HG02981 (cell line): ENCODE results near the gene XRCC5.
"Not testable (repeated sequence)": the region's sequence is repeated elsewhere in the genome, so short reads cannot be mapped to it uniquely, and the experiment has no call there.

ENCODE experiments used
- ATAC-seq: cut with Tn5 transposase; IDR thresholded peaks from one replicate; pipeline ENCODE4 v1.9.1; 2021; ENCODE audit warnings: mild to moderate bottlenecking, moderate library complexity; ENCODE audit not compliant: unreplicated experiment

The XRCC5 gene

DNA sequence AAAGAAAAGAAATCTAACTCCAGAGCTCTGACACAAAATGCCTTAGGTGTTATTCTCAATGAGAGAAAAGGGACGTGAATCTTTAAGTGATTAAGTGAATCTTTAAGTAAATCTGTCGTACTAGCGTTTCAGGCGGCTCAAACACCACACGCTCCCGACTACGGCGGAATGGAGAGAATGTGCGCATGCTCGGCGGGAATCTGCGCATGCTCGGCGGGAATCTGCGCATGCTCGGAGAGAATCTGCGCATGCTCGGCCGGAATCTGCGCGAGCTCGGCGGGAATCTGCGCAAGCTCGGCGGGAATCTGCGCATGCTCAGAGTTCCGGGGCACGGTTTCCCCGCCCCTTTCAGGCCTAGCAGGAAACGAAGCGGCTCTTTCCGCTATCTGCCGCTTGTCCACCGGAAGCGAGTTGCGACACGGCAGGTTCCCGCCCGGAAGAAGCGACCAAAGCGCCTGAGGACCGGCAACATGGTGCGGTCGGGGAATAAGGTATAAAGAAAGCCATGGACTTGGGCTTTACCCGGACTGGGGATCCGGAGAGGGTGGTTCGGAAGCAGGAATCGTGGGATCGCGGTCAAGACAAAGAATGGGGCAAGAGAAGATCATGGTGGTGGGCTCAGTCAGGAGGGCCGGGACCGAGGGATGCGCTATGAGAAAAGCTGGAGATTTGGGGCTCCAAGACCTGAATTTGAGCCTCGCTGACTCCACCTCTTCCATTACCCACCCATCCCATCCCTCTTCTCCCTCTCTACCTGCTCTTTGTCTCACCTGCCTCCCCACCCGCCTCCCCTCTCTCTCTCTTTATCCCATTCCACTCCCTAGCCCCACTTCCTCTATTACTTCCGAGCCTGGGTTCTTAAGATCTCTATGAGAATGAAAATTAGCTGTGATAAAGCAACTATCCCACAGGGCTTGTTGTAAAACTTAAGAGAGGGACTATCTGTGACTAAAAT is at the start of gene XRCC5:
Gene XRCC5 (plus strand): TSS at position 382 of the 955 bp plus-strand sequence. CDS start 89 bp downstream, at position 471.
- ATAC-seq: peak; percentile 42

DNA sequence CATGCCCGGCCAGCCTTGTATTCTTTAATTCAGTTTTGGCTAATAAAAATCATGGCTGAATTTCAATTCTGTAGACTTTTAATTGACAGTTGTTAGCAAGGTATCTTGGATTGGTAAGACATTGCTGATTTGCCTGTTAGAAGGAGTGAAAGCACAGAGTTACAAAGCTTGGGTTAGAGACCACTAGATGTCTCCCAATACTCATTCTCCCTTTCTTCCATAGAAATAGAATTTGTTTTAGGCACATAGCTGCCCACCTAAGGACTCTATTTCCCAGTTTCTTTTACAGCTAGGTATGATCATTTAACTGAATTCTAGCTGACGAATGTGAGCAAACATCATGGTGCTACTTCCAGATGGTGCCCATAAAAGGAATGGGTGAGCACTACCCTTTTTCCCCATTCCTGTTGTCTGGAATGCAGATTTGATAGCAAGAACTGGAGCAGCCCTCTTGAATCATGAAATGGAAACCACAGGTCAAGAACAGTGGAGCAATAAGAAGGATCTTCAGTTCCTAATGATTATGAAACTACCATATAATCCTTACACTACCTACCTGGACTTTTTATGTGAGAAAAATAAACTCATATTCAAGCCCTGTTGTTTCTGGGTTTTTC is 45.0 kb upstream of the XRCC5 start:
- ATAC-seq: no peak

DNA sequence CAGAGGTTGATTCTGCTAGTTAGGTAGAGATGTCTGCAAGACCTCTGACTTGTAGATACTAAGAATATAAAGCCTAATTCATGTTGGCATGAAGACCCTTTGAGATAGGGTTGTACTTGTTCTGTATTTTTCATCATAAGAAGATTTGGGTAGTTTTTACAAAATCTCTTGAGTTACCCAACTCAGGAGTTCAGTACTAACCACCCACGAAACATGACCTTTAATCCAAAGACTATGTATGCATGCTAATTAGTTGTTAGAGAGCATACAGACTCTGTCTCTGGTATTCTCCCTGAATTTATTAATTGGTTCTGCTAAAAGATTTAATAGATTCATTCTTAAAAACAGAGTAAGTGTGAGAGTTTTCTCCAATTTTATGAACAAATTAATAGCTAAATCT is 44.5 kb upstream of the XRCC5 start:
- no peak for ATAC-seq

DNA sequence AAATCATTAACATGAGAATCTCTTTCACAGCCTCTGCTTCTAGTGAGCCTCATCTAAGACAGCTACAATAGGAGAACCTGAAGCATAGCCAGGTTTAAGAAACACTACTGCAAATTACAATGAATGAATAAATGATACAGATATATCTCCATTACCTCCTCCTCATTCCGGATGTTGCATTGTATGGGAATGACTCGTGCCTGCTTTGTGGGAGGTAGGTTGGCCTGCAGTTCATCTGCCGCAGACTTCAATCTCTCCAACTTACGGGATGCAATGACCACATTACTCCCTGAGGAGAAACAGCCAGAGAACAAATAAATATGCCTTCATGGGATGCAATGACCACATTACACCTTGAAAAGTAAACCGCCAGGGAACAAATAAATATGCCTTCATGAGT is 42.9 kb upstream of the XRCC5 start:
- no peak for ATAC-seq

DNA sequence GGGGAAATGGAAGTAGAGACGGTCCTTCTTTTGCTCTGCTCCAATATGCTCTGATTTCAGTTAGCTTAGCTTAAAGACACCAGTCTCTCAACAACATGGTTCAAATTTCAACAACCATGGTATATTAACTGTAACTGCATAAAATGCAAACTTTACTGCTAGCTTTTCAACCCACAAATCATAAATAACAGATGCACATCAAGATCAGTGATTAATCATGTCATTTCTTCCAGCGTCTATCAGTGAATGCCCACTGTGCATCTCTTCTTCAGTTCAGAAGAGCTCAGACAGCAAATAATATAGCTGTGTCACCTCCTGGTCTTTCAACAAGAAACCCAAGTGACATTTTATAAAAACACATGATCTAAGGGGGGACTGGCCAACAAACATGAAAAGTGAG is 40.1 kb upstream of the XRCC5 start:
- no peak for ATAC-seq

DNA sequence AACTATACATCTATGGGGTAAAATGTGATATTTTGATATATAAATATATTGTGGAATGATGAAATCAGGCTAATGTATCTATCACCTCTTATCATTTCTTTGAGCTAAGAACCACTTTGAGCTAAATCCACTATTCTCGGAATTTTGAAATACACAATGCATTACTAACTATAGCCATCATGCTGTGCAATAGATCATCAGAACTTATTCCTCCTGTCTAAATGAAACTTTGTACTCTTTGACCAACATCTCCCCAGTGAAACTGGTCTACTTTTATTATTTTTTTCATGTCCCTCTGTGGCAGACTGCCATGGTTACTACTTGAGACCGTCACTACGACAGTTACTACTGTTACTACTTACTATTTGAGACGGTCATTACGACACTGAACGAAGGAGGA is 39.0 kb upstream of the XRCC5 start:
- ATAC-seq: no peak

DNA sequence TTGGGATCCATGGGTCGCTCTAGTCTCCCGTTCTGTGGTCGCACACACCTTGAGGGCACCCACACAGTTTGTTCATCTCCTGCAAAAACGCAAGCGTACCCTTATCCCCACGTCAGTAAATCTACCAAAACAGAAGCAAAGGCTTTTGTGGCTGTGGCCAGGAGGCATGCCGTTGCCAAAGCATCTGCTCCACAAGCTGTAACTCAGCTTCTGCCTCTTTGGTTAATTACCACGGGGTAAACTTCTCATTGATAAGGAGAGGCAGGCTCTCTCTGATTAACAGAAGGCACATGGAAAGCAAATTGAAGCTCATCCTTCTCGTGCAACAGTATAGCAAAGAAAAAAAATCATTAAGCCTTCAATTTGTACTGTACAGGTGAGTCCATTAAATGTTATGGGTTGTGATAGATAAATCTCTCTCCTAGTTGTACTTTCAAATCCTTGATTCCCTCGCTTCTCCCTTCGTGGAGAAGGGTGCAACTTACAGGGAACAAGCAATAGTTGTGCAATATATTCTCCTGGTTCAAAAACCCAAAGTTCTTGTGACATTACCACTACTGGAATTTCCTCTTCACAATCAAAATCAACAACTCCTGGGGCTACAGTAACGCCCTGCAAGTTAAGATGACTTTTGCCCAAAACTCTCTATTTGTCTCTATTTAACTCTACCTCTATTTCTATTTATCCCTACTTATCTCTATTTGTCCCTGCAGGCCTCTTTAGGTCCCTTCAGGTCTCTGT is 37.9 kb upstream of the XRCC5 start:
- no peak for ATAC-seq

DNA sequence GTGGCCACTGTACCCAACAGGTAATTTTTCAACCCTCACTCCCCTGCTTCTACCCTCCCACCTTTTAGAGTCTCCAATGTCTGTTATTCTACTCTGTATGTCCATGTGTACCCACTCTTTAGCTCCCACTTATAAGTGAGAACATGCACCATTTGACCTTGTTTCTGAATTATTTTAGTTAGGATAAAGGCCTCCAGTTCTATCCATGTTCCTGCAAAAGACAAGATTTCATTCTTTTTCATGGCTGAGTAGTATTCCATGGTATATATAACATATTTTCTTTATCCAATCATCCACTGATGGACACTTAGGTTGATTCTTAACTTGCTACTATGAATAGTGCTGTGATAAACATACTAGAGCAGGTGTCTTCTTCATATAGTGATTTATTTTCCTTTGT is 36.7 kb upstream of the XRCC5 start:
- ATAC-seq: no peak

DNA sequence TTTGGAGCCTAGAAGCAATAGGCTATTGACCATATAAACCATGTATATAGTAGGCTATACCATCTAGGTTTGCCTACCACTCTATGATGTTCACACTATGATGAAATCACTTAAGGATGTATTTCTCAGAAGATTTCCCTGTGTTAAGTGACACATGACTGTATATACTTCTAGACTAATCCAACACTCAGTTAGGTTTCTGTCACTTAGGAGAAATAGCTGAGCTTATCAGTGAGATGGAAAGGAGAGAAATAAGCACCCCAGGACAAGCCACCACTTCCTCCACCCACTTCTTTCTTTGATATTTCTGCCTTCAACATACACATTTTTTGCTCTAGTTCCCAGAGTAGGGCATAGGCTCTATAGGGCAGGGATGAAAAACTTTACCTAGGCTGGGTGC is 35.4 kb upstream of the XRCC5 start:
- no peak for ATAC-seq

DNA sequence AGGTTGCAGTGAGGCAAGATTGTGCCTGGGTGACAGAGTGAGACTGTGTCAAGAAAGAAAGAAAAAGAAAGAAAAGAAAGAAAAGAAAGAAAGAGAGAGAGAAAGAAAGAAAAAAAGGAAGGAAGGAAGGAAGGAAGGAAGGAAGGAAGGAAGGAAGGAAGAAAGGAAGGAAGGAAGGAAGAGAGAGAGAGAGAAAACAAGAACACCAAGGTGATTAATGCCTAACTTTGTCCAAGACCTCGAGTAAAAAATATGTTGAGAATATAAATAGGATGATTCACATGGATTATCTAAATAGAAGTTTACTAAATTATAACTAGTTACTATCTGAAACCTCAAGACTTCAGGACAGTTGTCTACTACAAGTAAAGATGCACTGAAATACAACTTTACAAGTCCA is 34.8 kb upstream of the XRCC5 start:
- ATAC-seq: no peak

DNA sequence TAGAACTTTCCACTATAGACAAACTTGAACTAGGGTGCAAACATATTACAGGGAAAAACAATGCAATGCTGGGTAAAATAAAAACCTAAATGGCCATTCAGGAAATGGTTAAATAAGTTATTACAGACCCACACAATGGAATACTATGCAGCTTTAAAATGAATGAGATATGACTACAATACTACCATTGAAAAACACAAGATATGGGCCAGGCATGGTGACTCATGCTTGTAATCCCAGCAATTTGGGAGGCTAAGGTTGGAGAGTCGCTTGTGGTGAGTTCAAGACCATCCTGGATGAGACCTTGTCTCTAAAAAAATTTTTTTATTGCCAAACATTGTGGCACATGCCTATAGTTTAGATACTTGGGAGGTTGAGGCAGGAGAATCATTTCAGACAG is 34.4 kb upstream of the XRCC5 start:
- no peak for ATAC-seq

DNA sequence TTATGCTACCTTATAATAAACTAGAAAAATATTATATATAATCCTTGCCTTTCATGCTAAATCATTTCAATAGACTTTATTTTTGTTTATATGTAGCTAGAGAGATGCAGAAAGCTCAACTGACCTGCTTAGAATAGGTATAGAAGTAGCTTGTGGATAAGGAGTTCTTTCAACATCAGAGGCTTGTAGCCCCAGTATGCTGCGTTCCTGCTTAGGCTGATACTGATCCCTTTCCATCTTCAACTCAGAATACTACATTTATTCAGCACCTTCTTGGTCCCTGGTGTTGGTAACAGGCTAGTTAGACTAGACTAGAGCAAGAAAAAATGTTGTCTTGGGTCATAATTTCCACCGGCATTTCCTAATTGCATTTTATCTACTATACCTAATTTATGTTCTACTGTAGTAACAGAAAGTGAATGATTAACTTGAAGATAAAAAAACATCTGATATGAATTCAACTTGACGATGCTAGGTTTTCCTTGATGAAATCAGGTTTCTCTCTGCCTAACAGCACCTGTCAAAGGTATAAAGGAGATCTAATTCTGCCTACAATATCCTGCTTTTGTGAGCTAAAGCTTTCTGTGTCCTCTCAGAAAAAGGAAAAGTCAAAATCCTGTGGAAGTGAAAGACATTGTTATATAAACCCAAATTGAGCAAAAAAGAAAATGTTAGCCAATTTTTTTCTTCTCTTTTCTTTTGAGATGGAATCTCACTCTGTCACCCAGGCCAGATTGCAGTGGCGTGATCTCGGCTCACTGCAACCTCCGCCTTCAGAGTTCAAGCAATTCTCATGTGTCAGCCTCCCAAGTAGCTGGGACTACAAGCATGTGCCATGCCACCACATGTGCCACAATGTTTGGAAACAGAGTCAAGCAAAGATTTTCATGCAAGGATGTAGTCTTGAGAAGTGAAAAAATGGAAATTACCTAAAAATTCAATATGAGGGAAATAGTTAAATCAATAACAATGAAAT is 33.4 kb upstream of the XRCC5 start:
- ATAC-seq: no peak

DNA sequence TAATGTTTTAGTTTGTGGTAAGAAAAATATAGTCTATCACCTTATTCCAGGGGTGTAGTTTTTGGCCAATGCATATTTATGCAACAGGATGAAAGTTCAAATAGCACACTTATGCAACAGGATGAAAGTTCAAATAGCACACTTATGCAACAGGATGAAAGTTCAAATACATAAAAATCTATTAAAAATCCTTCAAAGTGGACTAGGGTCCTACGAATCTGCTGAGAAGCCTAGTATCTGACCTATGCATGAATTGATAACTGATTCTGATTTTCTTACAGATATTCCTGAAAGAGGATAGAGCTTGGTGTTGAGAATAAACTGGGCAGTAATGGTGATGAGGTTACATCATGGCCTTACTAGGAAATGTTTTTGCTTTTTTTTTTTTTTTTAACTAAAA is 30.4 kb upstream of the XRCC5 start:
- ATAC-seq: no peak

DNA sequence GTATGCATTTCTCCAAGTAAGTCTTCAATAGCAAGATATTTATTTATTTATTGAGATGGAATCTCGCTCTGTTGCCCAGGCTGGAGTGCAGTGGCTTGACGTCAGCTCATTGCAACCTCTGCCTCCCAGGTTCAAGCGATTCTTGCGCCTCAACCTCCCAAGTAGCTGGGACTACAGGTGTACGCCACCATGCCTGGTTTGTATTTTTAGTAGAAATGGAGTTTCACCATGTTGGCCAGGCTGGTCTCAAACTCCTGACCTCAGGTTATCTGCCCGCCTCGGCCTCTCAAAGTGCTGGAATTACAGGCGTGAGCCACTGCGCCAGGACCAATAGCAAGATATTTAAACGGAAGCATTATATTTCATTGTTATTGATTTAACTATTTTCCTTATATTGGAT is 29.1 kb upstream of the XRCC5 start:
- ATAC-seq: not testable (repeated sequence)

DNA sequence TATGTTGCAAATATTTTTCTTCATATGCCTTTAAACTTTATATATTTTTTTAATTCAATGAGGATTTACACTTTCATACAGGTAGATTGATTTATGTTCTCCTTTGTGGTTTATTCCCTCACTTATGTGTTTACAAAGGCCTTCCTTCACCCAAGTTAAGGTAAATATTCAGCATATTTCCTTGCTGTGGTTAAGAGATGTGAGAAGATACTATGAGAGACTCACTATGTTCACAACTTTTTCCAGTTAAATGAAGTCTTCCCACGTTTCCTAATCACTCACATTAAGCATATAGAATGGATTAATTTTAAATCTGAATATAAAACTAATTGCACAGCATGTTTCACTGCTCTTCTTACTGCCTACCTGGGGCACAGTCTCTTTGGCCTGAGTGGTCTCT is 28.1 kb upstream of the XRCC5 start:
- no peak for ATAC-seq

DNA sequence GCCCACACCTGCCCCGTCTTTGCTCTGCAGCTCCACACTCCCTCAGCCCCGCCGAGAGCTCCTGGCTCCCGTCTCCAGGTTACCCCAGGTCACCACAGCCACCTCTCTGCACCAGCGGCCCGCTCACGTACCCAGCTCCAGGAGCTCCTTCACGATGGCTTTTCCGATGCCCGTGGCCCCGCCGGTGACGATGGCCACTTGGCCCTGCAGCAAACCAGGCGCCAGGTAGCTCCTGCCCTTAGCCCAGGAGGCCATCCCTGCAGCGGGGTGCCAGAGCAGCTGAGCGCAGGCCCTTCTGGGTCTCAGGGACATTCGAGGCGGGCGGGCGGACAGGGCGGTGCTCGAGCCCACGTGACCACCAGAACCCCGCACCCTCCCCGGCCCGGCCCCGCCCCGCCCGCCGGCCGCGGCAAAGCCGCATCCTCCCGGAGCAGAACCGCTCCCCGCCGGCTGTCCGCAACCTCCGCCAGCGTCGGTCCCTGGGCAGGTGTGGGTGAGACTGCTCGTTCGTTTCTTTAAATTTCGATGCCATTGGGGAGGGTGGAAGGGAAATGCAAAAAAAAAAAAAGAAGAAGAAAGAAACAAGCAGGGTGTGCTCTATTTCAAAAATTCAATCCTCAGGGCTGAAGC is 27.5 kb upstream of the XRCC5 start, which contains the start of the genes PECR and TMEM169:
Gene PECR (minus strand): TSS at position 323 of the 630 bp plus-strand sequence. CDS start 68 bp downstream, at position 255.
Gene TMEM169 (plus strand): TSS at position 433 of the 630 bp plus-strand sequence. CDS start 14,045 bp downstream, outside the sequence.
- peak; percentile 94 for ATAC-seq

DNA sequence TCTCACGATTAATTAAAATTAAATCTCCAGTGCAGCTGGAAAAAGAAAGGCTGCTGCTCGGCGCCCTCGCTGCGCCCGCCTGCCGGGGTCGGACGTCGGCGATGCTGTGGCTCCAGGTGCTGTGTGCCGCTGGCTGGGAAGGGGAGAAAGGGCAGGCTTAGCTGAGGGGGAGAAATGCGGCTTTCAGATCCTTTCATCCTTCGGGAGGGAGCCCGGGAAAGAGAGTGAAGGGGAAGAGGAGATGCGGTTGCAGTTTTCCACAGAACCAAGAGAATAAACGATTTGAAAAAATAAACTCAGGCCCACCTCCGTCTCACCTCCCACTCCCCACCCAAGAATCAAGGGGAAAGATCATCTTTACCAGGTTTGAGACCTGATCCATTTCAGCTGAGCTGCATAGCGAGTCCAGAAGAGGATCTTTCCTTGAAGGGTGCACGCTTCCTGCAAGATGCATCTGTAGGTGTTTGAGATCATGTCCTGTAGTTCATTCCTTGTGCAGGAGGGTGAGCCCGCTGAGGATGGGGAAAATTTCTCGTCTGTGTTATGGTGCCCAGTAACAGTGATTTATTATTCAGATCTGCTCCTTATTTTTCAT is 26.9 kb upstream of the XRCC5 start:
- peak; percentile 24 for ATAC-seq

DNA sequence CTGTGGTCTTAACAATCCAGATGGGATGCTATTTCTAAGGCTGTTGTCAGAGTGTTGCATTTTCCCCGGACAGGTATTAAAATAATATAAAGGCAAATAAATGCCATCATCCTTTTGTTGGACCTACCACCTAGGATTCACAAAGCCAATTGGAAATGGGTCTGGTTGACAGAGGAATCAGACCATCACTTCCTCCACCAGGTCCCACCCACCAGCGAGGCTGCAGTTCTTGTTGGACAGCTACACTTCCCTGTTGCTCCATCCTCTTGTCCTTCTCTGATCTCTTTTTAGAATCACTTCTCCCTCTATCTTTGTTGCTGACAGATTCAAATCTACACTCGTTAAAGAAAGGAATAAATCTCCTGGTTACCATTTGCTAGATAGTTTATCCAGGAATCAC is 26.3 kb upstream of the XRCC5 start:
- ATAC-seq: no peak
